SU-DHL-6 (cell line): ENCODE measurements around the gene CEBPZOS.

Experiments used
- H2AFZ ChIP-seq: fragments of 200-600 bp; sonication (generic); 2 replicates; pipeline ENCODE4 v1.6.1; 2014; ENCODE audit warnings: low read depth, mild to moderate bottlenecking, moderate library complexity, mixed read lengths, antibody characterized with exemption, low read length; ENCODE audit not compliant: severe bottlenecking
- H3F3A ChIP-seq: fragments of 200-600 bp; shearing (Covaris generic); 2 replicates; pipeline ENCODE4 v1.6.0; 2016; ENCODE audit warnings: antibody characterized with exemption, mild to moderate bottlenecking; ENCODE audit not compliant: insufficient read depth
- H3K27ac ChIP-seq: fragments of 200-600 bp; sonication (generic); 2 replicates; pipeline ENCODE4 v1.5.1; 2016; ENCODE audit warnings: low read depth, mild to moderate bottlenecking, low read length, moderate library complexity, mixed read lengths
- H3K27me3 ChIP-seq: fragments of 200-600 bp; sonication (generic), shearing (Covaris generic); 2 replicates; pipeline ENCODE4 v1.6.0; 2014; ENCODE audit warnings: mild to moderate bottlenecking, low read length
- H3K36me3 ChIP-seq: fragments of 200-600 bp; sonication (generic); 2 replicates; pipeline ENCODE4 v1.6.1; 2014; ENCODE audit warnings: mild to moderate bottlenecking, low read length, mixed read lengths
- H3K4me2 ChIP-seq: fragments of 300-600, 200-600 bp; shearing (Covaris generic), sonication (generic); 2 replicates; pipeline ENCODE4 v1.6.0; 2014; ENCODE audit warnings: low read length, low read depth, mild to moderate bottlenecking; ENCODE audit not compliant: poor library complexity, severe bottlenecking
- H3K4me3 ChIP-seq: fragments of 200-600 bp; sonication (generic); 2 replicates; pipeline ENCODE4 v1.5.1; 2014; ENCODE audit warnings: antibody characterized with exemption, low read length, mild to moderate bottlenecking, mixed read lengths; ENCODE audit not compliant: insufficient read depth, poor library complexity, severe bottlenecking
- H3K79me2 ChIP-seq: fragments of 200-600 bp; sonication (generic); 2 replicates; pipeline ENCODE4 v1.6.1; 2014; ENCODE audit warnings: mild to moderate bottlenecking, low read length, moderate library complexity; ENCODE audit not compliant: insufficient read depth
- H3K9ac ChIP-seq: fragments of 200-600 bp; sonication (generic); 2 replicates; pipeline ENCODE4 v1.7.0; 2014; ENCODE audit warnings: mild to moderate bottlenecking, low read length
- H3K9me2 ChIP-seq: fragments of 200-600 bp; sonication (generic); replicated peaks from 2 replicates; pipeline ENCODE4 v1.6.1; 2014; ENCODE audit warnings: low read length; ENCODE audit not compliant: insufficient read depth
- H3K9me3 ChIP-seq: fragments of 200-600 bp; sonication (generic); 2 replicates; pipeline ENCODE4 v1.6.1; 2014; ENCODE audit warnings: low read length, mixed read lengths; ENCODE audit not compliant: insufficient read depth
- H4K20me1 ChIP-seq: fragments of 200-600 bp; sonication (generic); 2 replicates; pipeline ENCODE4 v1.6.1; 2014; ENCODE audit warnings: low read depth, mild to moderate bottlenecking, antibody characterized with exemption, low read length, moderate library complexity, mixed read lengths
- CTCF ChIP-seq: fragments of 200-600 bp; sonication (generic); IDR thresholded peaks from one replicate; pipeline ENCODE4 v1.5.1; 2017; ENCODE audit warnings: antibody characterized with exemption, mild to moderate bottlenecking, low read length, moderate library complexity; ENCODE audit not compliant: insufficient read depth, poor library complexity, severe bottlenecking
- EZH2phosphoT487 ChIP-seq: fragments of 200-600 bp; sonication (generic), shearing (Covaris generic); conservative IDR thresholded peaks from 2 replicates; pipeline ENCODE4 v1.6.1; 2018; ENCODE audit warnings: mild to moderate bottlenecking, antibody characterized with exemption, low read length, moderate library complexity, mixed read lengths

CEBPZOS gene

GRCh38 chr2:37250869-37251740, 54.8 kb downstream of the CEBPZOS start:
- H3K4me2 ChIP-seq = no peak overlapping the region
- H3F3A ChIP-seq = peaks cover 44% of the 10 kb centered on the region
- no peaks in the 10 kb centered on the region for H3K27me3 ChIP-seq
- H3K79me2 ChIP-seq = no peaks in the 10 kb centered on the region
- no peaks in the 10 kb centered on the region for H3K9me2 ChIP-seq
- TF ChIP-seq EZH2phosphoT487 = no peak
- no peak for TF ChIP-seq CTCF
- H3K4me3 ChIP-seq = no peak overlapping the region
- no peak overlapping the region for H3K27ac ChIP-seq
- no peak overlapping the region for H3K9ac ChIP-seq
- H2AFZ ChIP-seq = no peak overlapping the region
- peaks cover 63% of the 10 kb centered on the region for H3K36me3 ChIP-seq
- no peaks in the 10 kb centered on the region for H3K9me3 ChIP-seq
- 0 out of 2 replicates have a peak, but pooled peaks cover 3% of the 10 kb centered on the region for H4K20me1 ChIP-seq
